Duodenal mucosa (tissue), 2 donors: ENCODE measurements around the gene ENHO.

Experiments
- H3K27ac ChIP-seq: one replicate; pipeline ENCODE4 v1.7.0; 2013; ENCODE audit warnings: low read depth, low read length
- H3K27me3 ChIP-seq, 2 donors: one replicate each; pipeline ENCODE4 v1.7.0; 2013; ENCODE audit warnings: low read length in 2 of 2, control low read depth in 1 of 2; ENCODE audit not compliant: insufficient read depth in 2 of 2, control insufficient read depth in 1 of 2
- H3K36me3 ChIP-seq, 2 donors: one replicate each; pipeline ENCODE4 v1.7.0; 2013; ENCODE audit warnings: low read length in 2 of 2, control low read depth in 1 of 2; ENCODE audit not compliant: insufficient read depth in 2 of 2, control insufficient read depth in 1 of 2
- H3K4me1 ChIP-seq, 2 donors: one replicate each; pipeline ENCODE4 v1.7.0; 2013; ENCODE audit warnings: low read length in 2 of 2, control low read depth in 1 of 2; ENCODE audit not compliant: insufficient read depth in 2 of 2, control insufficient read depth in 1 of 2
- H3K4me3 ChIP-seq, 2 donors: one replicate each; pipeline ENCODE4 v1.7.0; 2013; ENCODE audit warnings: low read length in 2 of 2, low read depth in 1 of 2
- H3K9ac ChIP-seq, 2 donors: one replicate each; pipeline ENCODE4 v1.7.0; 2013; ENCODE audit warnings: low read length in 2 of 2, low read depth in 1 of 2
- H3K9me3 ChIP-seq, 2 donors: one replicate each; pipeline ENCODE4 v1.7.0; 2013; ENCODE audit warnings: low read length in 2 of 2, control low read depth in 1 of 2; ENCODE audit not compliant: control insufficient read depth in 1 of 2

The ENHO gene

GRCh38 chr9:34555936-34556525 is 33.2 kb upstream of the ENHO start:
- Histone ChIP-seq H3K27me3 (peaks cover 5 to 29% of the 10 kb centered on the region in 2 donors), H3K27ac (no peak overlapping the region), H3K9me3 (no peaks in the 10 kb centered on the region), H3K36me3 (no peaks in the 10 kb centered on the region), H3K9ac (no peak overlapping the region), H3K4me3 (no peak overlapping the region), H3K4me1 (peaks cover 17 to 18% of the 10 kb centered on the region in 2 donors)

GRCh38 chr9:34555500-34555899 is 32.7 kb upstream of the ENHO start:
- H3K27me3 ChIP-seq, result peaks cover 5 to 29% of the 10 kb centered on the region in 2 donors
- H3K27ac ChIP-seq, result no peak overlapping the region
- H3K36me3 ChIP-seq, result no peaks in the 10 kb centered on the region
- H3K4me3 ChIP-seq, result no peak overlapping the region
- no peaks in the 10 kb centered on the region for H3K9me3 ChIP-seq
- peaks cover 12 to 13% of the 10 kb centered on the region in 2 donors for H3K4me1 ChIP-seq
- H3K9ac ChIP-seq, result no peak overlapping the region

GRCh38 chr9:34555002-34555348 is 32.2 kb upstream of the ENHO start:
- Histone ChIP-seq H3K9ac (no peak overlapping the region), H3K4me1 (peaks cover 6 to 8% of the 10 kb centered on the region in 2 donors), H3K27ac (no peak overlapping the region), H3K36me3 (no peaks in the 10 kb centered on the region), H3K4me3 (no peak overlapping the region), H3K9me3 (no peaks in the 10 kb centered on the region), H3K27me3 (peaks cover 5 to 29% of the 10 kb centered on the region in 2 donors)

GRCh38 chr9:34554211-34555001 is 31.6 kb upstream of the ENHO start:
- H3K36me3 ChIP-seq, result no peaks in the 10 kb centered on the region
- H3K9ac ChIP-seq, result no peak overlapping the region
- H3K4me3 ChIP-seq, result no peak overlapping the region
- peaks cover 4 to 29% of the 10 kb centered on the region in 2 donors for H3K27me3 ChIP-seq
- no peaks in the 10 kb centered on the region for H3K9me3 ChIP-seq
- peaks cover 4 to 5% of the 10 kb centered on the region in 2 donors for H3K4me1 ChIP-seq
- H3K27ac ChIP-seq, result no peak overlapping the region

GRCh38 chr9:34553511-34554021 is 30.8 kb upstream of the ENHO start:
- Histone ChIP-seq H3K9ac (no peak overlapping the region), H3K9me3 (no peaks in the 10 kb centered on the region), H3K27ac (no peak overlapping the region), H3K4me1 (no peaks in the 10 kb centered on the region), H3K4me3 (no peak overlapping the region), H3K27me3 (peaks cover 0 to 24% of the 10 kb centered on the region in 2 donors), H3K36me3 (no peaks in the 10 kb centered on the region)

- no peak overlapping the region for H3K9ac ChIP-seq
- H3K4me1 ChIP-seq, result no peaks in the 10 kb centered on the region
- H3K27ac ChIP-seq, result no peak overlapping the region
- peaks cover 0 to 20% of the 10 kb centered on the region in 2 donors for H3K27me3 ChIP-seq
- no peak overlapping the region for H3K4me3 ChIP-seq
- H3K9me3 ChIP-seq, result no peaks in the 10 kb centered on the region
- no peaks in the 10 kb centered on the region for H3K36me3 ChIP-seq
Observed at GRCh38 chr9:34552986-34553385, 30.2 kb upstream of the ENHO start.

- Histone ChIP-seq H3K27me3 (peaks cover 0 to 21% of the 10 kb centered on the region in 2 donors), H3K4me1 (no peaks in the 10 kb centered on the region), H3K4me3 (no peak overlapping the region), H3K27ac (no peak overlapping the region), H3K9me3 (no peaks in the 10 kb centered on the region), H3K36me3 (no peaks in the 10 kb centered on the region), H3K9ac (no peak overlapping the region)
Observed at GRCh38 chr9:34552606-34552981, 29.8 kb upstream of the ENHO start.

GRCh38 chr9:34551751-34552605 is 29.2 kb upstream of the ENHO start:
- no peaks in the 10 kb centered on the region for H3K4me1 ChIP-seq
- no peak overlapping the region for H3K27ac ChIP-seq
- no peak overlapping the region for H3K4me3 ChIP-seq
- peaks cover 0 to 22% of the 10 kb centered on the region in 2 donors for H3K27me3 ChIP-seq
- no peak overlapping the region for H3K9ac ChIP-seq
- no peaks in the 10 kb centered on the region for H3K36me3 ChIP-seq
- H3K9me3 ChIP-seq, result no peaks in the 10 kb centered on the region

- Histone ChIP-seq H3K9me3 (no peaks in the 10 kb centered on the region), H3K9ac (no peak overlapping the region), H3K27ac (no peak overlapping the region), H3K4me1 (no peaks in the 10 kb centered on the region), H3K4me3 (no peak overlapping the region), H3K27me3 (peaks cover 0 to 24% of the 10 kb centered on the region in 2 donors), H3K36me3 (no peaks in the 10 kb centered on the region)
Observed at GRCh38 chr9:34550681-34551270, 28.0 kb upstream of the ENHO start.
